Type B pancreatic cell (in vitro differentiated cells): ENCODE results near the gene RASA2. TPM values are rescaled to one million over a fixed set of nuclear protein-coding genes. Genes with fewer than 3 reads are reported as not detected.
A peak's percentile ranks its signal among the peaks of the same experiment; 100 is the strongest.

Experiments
- DNase-seq: peaks from one replicate; pipeline ENCODE4 v3.0.0; 2021; ENCODE audit warnings: mixed read lengths; ENCODE audit not compliant: unreplicated experiment; ENCODE audit errors: extremely low spot score
- H3K27ac Mint-ChIP-seq: 2 replicates; pipeline ENCODE4 v1.8.0; 2021; ENCODE audit warnings: mild to moderate bottlenecking, mixed read lengths
- H3K27me3 Mint-ChIP-seq: 2 replicates; pipeline ENCODE4 v1.8.0; 2021; ENCODE audit warnings: mixed read lengths
- H3K36me3 Mint-ChIP-seq: 2 replicates; pipeline ENCODE4 v1.8.0; 2021; ENCODE audit warnings: mixed read lengths
- H3K4me1 Mint-ChIP-seq: one replicate; pipeline ENCODE4 v1.8.0; 2021; ENCODE audit warnings: mixed read lengths; ENCODE audit not compliant: unreplicated experiment
- H3K4me3 Mint-ChIP-seq: 2 replicates; pipeline ENCODE4 v1.8.0; 2021; ENCODE audit warnings: mild to moderate bottlenecking, mixed read lengths
- H3K9me3 Mint-ChIP-seq: 2 replicates; pipeline ENCODE4 v1.8.0; 2021; ENCODE audit warnings: mixed read lengths
- total RNA-seq: library from RNA; stranded (reverse); gene quantifications from 2 replicates; pipeline ENCODE4 v1.2.1, GENCODE V29; 2021; ENCODE audit warnings: low replicate concordance
- TF ChIP-seq, protein P1 (sequence below): fragments of 200-600 bp; sonication (generic); conservative IDR thresholded peaks from 2 replicates; pipeline ENCODE4 v1.5.0; 2021; ENCODE audit warnings: antibody characterized with exemption, mild to moderate bottlenecking

RASA2 gene
- total RNA-seq, 1 donor from 2014 or later = 20.3 TPM

DNA sequence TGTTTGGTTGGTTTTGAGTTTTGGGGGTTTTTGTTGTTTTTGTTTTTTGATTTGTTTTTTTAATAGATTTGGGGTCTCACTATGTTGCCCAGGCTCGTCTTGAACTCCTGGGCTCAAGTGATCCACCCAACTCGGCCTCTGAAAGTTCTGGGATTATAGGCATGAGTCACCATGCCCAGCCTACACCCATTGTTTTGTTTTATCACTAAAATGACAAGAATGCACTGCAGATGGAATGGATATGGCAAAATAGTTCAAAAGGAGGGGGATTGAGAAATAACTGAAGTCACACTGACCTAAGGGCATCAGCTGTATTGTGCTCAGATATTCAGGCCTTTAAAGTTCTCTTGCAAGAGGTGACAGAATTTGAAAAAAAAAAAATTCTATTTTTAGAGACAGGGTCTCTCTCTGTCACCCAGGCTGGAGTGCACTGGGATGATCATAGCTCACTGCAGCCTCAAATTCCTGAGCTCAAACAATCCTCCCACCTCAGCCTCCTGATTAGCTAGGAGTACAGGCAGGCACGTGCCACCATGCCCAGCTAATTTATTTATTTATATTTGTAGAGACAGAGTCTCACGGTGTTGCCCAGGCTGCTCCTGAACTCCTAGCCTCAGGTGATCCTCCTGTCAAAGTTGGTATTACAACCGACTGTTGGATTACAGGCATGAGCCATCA lies 4.4 kb upstream of the RASA2 start:
- no peaks in the 10 kb centered on the region for H3K4me1 Mint-ChIP-seq
- no peaks in the 10 kb centered on the region for H3K36me3 Mint-ChIP-seq
- H3K27me3 Mint-ChIP-seq = peaks cover 14% of the 10 kb centered on the region
- no peaks in the 10 kb centered on the region for H3K9me3 Mint-ChIP-seq
- peak overlapping the region; percentile 66 for H3K27ac Mint-ChIP-seq
- DNase-seq = no peak
- TF ChIP-seq, protein P1, sequence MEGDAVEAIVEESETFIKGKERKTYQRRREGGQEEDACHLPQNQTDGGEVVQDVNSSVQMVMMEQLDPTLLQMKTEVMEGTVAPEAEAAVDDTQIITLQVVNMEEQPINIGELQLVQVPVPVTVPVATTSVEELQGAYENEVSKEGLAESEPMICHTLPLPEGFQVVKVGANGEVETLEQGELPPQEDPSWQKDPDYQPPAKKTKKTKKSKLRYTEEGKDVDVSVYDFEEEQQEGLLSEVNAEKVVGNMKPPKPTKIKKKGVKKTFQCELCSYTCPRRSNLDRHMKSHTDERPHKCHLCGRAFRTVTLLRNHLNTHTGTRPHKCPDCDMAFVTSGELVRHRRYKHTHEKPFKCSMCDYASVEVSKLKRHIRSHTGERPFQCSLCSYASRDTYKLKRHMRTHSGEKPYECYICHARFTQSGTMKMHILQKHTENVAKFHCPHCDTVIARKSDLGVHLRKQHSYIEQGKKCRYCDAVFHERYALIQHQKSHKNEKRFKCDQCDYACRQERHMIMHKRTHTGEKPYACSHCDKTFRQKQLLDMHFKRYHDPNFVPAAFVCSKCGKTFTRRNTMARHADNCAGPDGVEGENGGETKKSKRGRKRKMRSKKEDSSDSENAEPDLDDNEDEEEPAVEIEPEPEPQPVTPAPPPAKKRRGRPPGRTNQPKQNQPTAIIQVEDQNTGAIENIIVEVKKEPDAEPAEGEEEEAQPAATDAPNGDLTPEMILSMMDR = no peak
- H3K4me3 Mint-ChIP-seq = no peak overlapping the region

- Mint-ChIP-seq H3K4me1 (peaks cover 14% of the 10 kb centered on the region), H3K36me3 (no peaks in the 10 kb centered on the region), H3K4me3 (peak overlapping the region; percentile 61), H3K27me3 (peaks cover 3% of the 10 kb centered on the region), H3K27ac (peak overlapping the region; percentile 94), H3K9me3 (no peaks in the 10 kb centered on the region)
- DNase-seq = no peak
- TF ChIP-seq, protein P1 = no peak
These were observed 2.0 kb upstream of the RASA2 start for GRCh38 chr3:141484701-141485287.

DNA sequence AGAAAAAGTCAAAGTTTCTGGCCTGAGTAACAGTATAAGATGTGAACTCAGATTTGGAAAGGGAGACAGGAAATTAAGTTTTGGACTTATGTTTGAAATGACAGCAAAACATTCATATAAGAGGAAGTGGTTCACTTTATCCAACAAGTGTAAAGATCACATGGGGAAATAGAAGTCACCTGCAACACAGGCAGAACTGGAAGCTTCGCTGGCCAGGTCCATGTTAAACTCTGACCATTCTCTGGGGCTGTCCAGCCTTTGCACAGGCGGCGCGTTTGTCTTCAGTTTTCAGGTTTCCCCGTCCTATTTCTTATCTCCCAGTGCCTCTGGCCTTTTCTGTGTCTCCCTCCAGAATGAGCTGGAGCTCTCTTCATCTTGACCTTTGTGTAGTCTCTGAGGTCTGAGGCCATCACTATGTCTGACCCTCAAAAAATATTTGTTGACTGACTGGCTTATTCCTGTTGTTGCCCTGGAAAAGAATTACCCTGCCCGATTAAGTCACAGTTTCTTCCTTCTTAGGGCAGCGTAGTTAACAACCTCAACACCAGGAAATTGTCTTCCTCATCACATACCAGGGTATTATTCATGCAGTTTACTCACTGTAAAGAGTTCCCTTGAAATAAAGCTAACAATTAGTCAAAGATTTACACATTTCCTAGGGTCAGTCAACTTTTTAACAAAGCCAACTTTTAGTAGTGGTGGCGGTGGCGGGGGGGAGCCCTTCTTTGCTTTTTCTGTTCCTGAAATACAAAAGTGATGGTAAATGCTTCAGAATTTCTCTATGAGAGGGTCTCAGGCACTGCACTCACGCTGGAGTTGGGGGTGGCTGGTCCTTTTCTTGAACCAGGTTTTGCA lies 959 bp upstream of the RASA2 start:
- peak overlapping the region; percentile 94 for H3K27ac Mint-ChIP-seq
- TF ChIP-seq, protein P1 = no peak

DNA sequence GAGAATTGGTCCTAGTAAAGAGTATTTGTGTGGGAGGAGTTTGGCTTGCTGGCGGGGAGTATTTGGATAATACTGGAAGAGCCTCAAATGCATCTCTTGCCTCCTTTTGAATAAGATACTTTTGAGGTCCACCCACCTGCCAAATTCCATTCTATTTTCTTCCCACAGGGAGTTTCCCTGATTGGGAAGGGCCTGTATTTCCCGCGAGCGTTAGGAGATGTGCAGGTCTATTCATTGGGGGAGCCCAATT lies 406 bp upstream of the RASA2 start:
- DNase-seq = no peak
- no peaks in the 10 kb centered on the region for H3K9me3 Mint-ChIP-seq
- H3K4me1 Mint-ChIP-seq = peaks cover 25% of the 10 kb centered on the region
- TF ChIP-seq, protein P1 = no peak
- H3K4me3 Mint-ChIP-seq = peak overlapping the region; percentile 90
- peak overlapping the region; percentile 94 for H3K27ac Mint-ChIP-seq
- peaks cover 6% of the 10 kb centered on the region for H3K36me3 Mint-ChIP-seq
- peaks cover 3% of the 10 kb centered on the region for H3K27me3 Mint-ChIP-seq

More for the DNA sequence above, 959 bp upstream of the RASA2 start:
- Mint-ChIP-seq H3K27me3 (peaks cover 3% of the 10 kb centered on the region), H3K36me3 (peaks cover 2% of the 10 kb centered on the region), H3K4me3 (peak overlapping the region; percentile 90), H3K4me1 (peaks cover 21% of the 10 kb centered on the region), H3K9me3 (no peaks in the 10 kb centered on the region)
- DNase-seq = no peak

DNA sequence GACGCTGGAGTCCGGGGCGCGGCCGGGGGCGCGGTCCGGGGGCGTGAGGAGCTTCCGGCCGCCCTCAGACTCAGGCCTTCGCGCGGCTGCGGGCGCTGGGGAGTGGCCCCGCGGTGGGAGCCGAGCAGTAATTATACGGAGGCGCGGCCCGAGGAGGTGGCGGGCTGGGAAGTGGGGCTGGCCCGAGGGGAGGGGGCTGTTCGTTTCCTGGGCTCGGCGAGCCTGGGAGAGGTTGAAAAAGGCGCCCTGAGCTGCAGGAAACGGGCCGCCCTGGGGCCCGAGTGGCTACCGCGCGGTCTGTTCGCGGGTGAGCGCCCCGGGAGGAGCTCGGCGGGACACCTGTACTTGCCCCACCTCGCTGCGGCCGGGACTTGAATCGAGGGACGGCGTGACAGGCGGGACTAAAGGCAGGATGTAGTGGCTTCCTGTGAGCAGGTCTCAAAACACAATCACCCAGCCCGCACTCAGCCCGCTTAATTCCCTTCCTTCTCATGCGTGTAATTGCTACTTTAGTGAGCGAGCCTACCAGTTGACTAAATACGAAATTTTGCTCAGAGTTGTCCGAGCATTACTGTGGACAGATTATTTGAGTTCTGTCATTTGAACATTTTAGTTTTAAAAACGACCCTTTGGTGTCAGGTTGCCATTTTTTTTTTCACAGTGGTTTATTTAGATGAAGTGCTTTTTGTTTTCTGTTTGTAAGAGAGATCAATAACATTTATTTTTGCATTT lies 860 bp downstream of the RASA2 start:
- H3K27me3 Mint-ChIP-seq = peaks cover 3% of the 10 kb centered on the region
- H3K9me3 Mint-ChIP-seq = no peaks in the 10 kb centered on the region
- H3K27ac Mint-ChIP-seq = peak overlapping the region; percentile 74
- peaks cover 30% of the 10 kb centered on the region for H3K4me1 Mint-ChIP-seq
- peaks cover 6% of the 10 kb centered on the region for H3K36me3 Mint-ChIP-seq
- TF ChIP-seq, protein P1 = no peak
- peak overlapping the region; percentile 91 for H3K4me3 Mint-ChIP-seq
- peak; percentile 77 for DNase-seq
